ENCODE results near the gene THRB.

The THRB gene

DNA sequence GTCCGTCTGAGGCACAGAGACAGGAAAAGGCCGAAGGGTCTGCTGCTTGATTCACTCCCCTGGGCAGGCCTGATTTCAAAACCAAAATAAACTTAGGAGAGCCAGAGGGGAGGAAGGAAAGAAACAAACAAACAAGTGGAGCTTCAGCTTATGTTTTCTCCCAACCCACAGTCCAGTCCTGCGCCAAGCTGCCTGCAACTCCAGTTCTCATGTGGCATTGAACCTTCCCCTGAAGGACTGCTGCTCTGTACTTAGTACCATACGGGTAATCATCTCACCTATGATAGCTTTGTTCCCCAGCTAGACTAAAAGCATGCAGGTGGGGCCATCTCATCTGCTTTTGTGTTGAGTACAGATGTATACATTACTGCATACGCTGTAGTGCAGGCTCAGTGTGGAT is 236.4 kb downstream of the THRB start:
- CTCF ChIA-PET, result interaction anchor here (0.7 to 2.7 kb wide), 5 partner anchors 11 to 28 kb away, joined by 3 to 11 read pairs (median 6); no protein-coding TSS in a partner anchor
- no peak for TF ChIP-seq CTCF (IDR thresholded peaks at IDR 0.05; ENCODE audit: control extremely low read depth, extremely low read depth, low read depth, missing control alignments)
- POLR2A ChIA-PET, result no interaction called here
- DNase-seq (ENCODE audit: extremely low spot score), result no peak

DNA sequence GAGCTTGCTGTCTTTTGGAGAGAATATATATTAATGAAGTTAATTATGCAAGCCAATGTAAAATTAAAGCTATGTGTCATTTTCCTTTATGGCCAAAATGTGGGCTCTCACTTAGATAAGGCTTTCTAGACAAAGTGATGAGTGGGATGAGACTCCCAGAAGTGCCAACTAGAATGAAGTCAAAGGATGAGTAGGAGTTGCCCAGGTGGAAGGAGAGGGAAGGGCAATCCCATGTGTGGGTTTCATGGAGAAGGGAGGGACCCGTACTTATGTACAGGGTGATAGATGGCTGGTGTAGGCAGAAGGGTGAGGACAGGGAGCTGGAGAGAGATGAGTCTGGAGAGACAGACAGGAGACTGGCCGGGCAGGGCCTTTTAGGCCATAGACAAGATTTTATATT is 239.2 kb downstream of the THRB start:
- TF ChIP-seq CTCF (IDR thresholded peaks at IDR 0.05; ENCODE audit: control extremely low read depth, extremely low read depth, low read depth, missing control alignments), result no peak
- ChIA-PET POLR2A (no interaction called here), CTCF (interaction anchor here (1.4 to 3.6 kb wide), 2 partner anchors 8 to 256 kb away, joined by 4 to 11 read pairs; no protein-coding TSS in a partner anchor)
- no peak for DNase-seq (ENCODE audit: extremely low spot score)

DNA sequence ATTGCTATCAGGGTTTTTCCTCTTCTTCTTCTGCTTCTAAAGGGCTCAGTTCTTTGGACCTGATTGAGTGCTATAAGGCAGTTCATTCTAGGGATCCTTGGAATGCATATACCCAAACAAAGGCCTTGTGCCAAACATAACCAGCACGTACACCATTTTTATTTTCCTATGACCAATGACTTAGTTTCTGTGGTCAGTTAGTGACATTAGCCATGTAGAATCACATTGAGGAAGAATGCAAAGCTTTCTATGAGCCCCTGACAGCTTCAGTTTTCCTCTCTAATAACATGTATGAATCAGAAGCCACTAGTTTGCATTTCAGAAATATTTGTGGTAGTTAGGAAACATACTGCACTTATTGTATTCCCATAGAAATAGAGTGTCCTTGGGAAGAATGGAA is 240.0 kb downstream of the THRB start:
- no peak for DNase-seq (ENCODE audit: extremely low spot score)
- ChIA-PET CTCF (interaction anchor here (3.6 kb wide), 1 partner anchor 9 kb away, joined by 11 read pairs; no protein-coding TSS in a partner anchor), POLR2A (no interaction called here)
- no peak for TF ChIP-seq CTCF (IDR thresholded peaks at IDR 0.05; ENCODE audit: control extremely low read depth, extremely low read depth, low read depth, missing control alignments)

GRCh38 chr3:24253336-24253735 is 241.3 kb downstream of the THRB start:
- no peak for TF ChIP-seq CTCF (IDR thresholded peaks at IDR 0.05; ENCODE audit: control extremely low read depth, extremely low read depth, low read depth, missing control alignments)
- POLR2A ChIA-PET, result no interaction called here
- DNase-seq (ENCODE audit: extremely low spot score), result no peak
- CTCF ChIA-PET, result interaction anchor here (3.6 kb wide), 1 partner anchor 10 kb away, joined by 11 read pairs; no protein-coding TSS in a partner anchor

- POLR2A ChIA-PET, result no interaction called here
- TF ChIP-seq CTCF (IDR thresholded peaks at IDR 0.05; ENCODE audit: control extremely low read depth, extremely low read depth, low read depth, missing control alignments), result no peak
- no peak for DNase-seq (ENCODE audit: extremely low spot score)
- CTCF ChIA-PET, result interaction anchor here (1.9 kb wide), 1 partner anchor 16 kb away, joined by 4 read pairs; no protein-coding TSS in a partner anchor
These were observed 245.1 kb downstream of the THRB start for GRCh38 chr3:24249523-24249922.

DNA sequence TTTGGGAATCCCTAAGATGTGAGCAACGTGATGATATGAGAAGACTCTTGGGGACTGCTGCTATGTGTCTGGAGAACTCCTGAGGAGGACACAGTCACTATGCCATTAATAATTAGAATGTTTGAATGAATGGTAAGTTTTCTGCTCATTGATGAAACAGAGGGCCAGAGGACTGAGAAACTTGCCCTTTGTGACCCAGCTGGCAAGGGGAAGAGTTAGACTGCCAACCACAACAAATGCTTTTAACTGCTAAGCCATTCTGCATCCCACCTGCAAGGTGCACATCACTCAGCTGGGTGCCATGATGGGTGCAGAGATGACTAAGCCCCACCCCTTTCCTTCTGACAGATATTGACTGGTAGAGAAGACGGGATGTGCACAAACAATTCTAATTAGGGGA is 249.6 kb downstream of the THRB start:
- TF ChIP-seq CTCF (IDR thresholded peaks at IDR 0.05; ENCODE audit: control extremely low read depth, extremely low read depth, low read depth, missing control alignments), result no peak
- no peak for DNase-seq (ENCODE audit: extremely low spot score)
- ChIA-PET CTCF (interaction anchor here (1.0 to 1.5 kb wide), 4 partner anchors 19 to 246 kb away, joined by 3 to 4 read pairs (median 3); no protein-coding TSS in a partner anchor), POLR2A (no interaction called here)
